ENCODE measurements around the gene LRRC47.
"Not testable (repeated sequence)": the region's sequence is repeated elsewhere in the genome, so short reads cannot be mapped to it uniquely, and the experiment has no call there.

The LRRC47 gene

DNA sequence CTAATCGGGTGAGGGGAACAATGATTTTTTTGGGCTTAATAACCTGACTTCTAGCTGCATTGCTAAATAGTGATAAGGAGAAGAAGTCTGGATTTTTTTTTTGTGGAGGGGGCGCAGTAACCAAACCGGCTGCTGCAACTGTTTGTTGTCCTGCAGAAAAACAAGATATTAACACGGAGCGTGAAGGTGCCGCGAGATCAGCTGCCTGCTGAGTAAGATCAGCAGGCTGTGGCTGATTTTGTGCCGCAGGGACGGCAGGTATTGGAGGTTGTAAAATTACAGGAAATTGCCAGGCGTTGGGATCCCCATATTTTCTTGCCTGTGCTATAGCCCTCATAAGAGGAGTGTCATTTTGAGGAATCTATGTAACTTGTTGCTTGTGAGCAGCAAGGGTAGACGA, 8.7 kb upstream of the LRRC47 start:
- H3K4me3 ChIP-seq (ENCODE audit: low read length): no peak overlapping the region
- TF ChIP-seq, protein P1, sequence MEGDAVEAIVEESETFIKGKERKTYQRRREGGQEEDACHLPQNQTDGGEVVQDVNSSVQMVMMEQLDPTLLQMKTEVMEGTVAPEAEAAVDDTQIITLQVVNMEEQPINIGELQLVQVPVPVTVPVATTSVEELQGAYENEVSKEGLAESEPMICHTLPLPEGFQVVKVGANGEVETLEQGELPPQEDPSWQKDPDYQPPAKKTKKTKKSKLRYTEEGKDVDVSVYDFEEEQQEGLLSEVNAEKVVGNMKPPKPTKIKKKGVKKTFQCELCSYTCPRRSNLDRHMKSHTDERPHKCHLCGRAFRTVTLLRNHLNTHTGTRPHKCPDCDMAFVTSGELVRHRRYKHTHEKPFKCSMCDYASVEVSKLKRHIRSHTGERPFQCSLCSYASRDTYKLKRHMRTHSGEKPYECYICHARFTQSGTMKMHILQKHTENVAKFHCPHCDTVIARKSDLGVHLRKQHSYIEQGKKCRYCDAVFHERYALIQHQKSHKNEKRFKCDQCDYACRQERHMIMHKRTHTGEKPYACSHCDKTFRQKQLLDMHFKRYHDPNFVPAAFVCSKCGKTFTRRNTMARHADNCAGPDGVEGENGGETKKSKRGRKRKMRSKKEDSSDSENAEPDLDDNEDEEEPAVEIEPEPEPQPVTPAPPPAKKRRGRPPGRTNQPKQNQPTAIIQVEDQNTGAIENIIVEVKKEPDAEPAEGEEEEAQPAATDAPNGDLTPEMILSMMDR (conservative IDR thresholded peaks at IDR 0.05; ENCODE audit: low read length): no peak

DNA sequence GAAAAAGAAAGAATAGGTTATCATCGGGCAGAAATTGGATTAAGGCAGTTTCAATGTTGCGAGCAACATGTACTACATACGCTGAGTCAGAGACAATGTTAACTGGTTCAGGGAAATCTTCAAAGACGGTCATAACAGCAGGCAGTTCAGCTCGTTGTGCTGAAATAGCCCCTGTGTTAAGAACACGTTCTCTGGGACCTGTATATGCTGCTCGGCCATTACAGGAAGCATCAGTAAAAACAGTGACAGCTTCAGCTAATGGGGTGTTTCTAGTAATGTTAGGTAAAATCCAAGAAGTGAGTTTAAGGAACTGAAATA, 8.3 kb upstream of the LRRC47 start:
- not testable (repeated sequence) for DNase-seq (ENCODE audit: low read depth); H3K4me3 ChIP-seq (ENCODE audit: low read length)

More for the DNA sequence above, 8.7 kb upstream of the LRRC47 start:
- DNase-seq (ENCODE audit: low read depth): no peak

DNA sequence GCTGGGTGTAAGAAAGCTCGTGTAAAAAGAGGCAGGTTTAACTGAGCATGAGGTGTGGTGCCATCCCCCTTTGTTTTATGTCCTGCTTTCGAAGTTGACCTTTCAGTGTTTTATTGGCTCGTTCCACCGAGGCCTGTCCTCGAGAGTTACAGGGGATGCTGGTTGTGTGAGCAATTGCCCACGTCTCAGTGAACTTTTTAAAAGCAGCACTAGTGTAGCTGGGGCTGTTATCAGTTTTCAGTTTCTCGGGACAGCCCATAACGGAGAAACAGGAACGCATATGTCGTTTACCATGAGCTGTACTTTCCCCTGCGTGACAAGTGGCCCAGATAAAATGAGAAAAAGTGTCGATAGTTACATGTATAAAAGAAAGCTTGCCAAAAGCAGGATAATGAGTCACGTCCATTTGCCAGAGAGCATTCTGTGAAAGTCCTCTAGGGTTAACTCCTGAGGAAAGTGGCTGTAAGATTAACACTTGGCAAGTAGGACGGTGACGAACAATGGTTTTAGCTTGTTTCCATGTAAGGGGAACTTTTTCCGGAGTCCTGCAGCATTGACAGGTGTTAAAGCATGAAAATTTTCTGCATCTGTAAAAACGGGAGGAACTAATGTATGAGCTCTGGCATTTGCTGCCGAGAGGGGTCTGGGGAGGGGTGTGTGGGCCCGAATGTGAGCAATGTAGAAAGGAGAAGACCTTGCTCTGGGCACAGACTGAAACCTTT, 7.8 kb upstream of the LRRC47 start:
- H3K4me3 ChIP-seq (ENCODE audit: low read length): no peak overlapping the region
- TF ChIP-seq, protein P1 (conservative IDR thresholded peaks at IDR 0.05; ENCODE audit: low read length): no peak
- no peak for DNase-seq (ENCODE audit: low read depth)

DNA sequence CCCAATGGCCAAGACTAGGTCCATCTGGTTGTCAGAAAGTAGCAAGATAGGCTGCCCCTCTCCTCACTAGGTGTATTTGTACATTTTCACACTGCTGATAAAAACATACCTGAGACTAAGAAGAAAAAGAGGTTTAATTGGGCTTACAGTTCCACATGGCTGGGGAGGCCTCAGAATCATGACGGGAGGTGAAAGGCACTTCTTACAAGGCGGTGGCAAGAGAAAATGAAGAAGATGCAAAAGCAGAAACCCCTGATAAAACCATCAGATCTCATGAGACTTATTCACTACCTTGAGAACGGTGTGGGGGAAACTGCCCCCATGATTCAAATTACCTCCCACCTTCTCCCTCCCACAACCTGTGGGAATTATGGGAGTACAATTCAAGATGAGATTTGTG, 4.5 kb upstream of the LRRC47 start:
- DNase-seq (ENCODE audit: low read depth); H3K4me3 ChIP-seq (ENCODE audit: low read length): not testable (repeated sequence)

DNA sequence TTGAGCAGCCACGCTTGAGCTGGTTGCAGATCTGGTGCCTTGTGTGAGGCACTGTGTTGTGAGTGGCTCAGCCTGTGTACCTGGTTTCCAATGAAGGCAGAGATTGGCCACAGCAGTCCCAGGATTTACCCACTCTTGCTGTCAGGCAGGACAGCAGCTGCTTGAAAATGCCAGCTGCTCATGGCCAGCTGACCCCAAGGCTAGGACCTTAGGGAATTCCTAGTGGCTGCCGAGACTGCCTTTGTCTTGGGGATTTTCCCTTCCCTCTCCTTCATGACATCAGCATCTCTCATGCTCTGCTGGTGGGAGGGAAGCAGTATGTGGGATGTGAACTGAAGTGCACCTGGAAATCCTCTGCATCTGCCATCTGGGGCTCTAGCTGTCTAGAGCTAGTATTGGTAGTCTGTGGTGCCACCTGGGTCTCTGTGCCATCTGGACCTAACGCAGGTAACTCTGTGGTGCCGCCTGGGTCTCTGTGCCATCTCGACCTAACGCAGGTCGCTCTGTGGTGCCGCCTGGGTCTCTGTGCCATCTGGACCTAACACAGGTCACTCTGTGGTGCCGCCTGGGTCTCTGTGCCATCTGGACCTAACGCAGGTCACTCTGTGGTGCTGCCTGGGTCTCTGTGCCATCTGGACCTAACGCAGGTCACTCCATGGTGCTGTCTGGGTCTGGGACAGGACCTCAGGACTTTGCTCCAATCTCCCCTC, 3.8 kb upstream of the LRRC47 start:
- TF ChIP-seq, protein P1 (conservative IDR thresholded peaks at IDR 0.05; ENCODE audit: low read length): no peak
- H3K4me3 ChIP-seq (ENCODE audit: low read length): no peak overlapping the region
- no peak for DNase-seq (ENCODE audit: low read depth)

DNA sequence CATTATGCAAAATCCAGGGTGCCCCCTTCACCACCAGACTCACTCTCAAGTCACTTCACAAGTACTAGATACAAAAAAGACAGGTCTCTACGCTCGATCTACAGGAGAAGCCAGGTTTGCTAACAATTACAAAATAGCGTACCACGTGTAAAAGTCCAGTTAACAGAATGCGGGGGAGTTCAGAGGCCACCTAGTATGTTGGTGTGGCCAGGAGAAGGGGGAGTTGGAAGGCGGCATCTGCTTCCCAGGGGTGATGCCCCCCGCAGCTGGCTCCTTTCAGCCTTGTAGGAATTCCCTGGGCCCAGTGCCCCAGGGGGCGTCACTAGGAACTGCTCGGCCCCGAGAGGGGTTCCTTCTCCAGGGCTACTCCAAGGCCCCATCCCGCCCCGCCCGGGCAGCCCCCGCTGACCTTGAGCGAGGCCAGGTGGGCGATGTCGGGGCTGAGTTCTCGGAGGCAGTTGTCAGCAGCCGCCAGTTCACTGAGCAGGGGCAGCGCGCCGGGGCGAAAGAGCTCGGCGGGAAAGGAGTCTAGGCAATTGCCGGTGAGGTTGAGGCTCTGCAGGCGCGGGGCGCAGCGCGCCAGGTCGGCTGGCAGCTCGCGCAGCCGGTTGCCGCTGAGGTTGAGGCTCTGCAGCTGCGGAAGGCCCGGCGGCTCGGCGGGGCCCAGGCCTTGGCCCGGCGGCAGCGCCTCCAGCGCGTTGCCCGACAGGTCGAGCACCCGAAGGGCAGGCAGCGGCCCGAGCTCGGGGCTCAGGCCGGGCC, 664 bp downstream of the LRRC47 start:
- TF ChIP-seq, protein P1 (conservative IDR thresholded peaks at IDR 0.05; ENCODE audit: low read length): no peak
- no peak for DNase-seq (ENCODE audit: low read depth)

DNA sequence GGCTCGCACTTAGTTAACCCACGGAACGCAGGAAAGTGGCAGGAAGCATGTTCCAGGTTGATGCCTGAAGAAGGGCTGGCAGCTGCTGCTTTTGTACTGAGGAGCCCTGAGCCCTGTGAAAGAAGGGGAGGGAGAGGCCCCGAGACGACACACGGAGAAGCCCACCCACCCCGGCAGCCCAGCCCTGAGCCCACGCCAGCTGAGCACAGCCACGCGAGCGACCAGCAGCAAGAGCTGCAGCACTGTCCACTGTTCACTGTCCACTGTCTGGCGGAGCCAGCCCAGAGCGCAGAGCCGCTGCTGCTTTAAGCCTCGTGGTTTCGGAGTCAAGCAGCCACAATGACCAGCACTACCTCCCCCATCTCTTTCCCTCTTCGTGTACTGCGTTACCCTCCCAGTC, 5.3 kb downstream of the LRRC47 start:
- H3K4me3 ChIP-seq (ENCODE audit: low read length): no peak overlapping the region
- DNase-seq (ENCODE audit: low read depth): no peak
- TF ChIP-seq, protein P1 (conservative IDR thresholded peaks at IDR 0.05; ENCODE audit: low read length): no peak

More for the DNA sequence above, 664 bp downstream of the LRRC47 start:
- peak overlapping the region; percentile 75 for H3K4me3 ChIP-seq (ENCODE audit: low read length)

DNA sequence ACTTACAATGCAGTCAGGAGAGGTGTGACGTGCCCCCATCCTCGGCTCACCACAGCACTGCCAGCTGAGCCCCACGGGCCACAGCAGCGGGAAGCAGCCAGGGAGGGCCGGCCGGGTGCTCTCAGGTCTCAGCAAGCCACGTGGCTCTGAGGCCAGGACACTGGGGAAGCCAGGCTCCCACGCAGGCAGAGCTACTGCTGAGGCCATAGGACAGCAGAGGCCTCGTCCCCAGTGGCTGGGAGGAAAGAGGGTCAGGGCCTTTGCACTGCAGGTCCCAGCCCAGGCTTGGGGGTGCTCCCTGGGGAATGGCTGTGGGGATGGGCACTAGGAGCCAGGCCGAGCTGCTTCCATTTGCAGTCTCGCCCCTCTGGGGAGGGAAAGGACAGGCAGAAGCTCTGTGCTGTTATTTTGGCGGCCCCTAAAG, 5.8 kb downstream of the LRRC47 start:
- DNase-seq (ENCODE audit: low read depth): no peak
- TF ChIP-seq, protein P1 (conservative IDR thresholded peaks at IDR 0.05; ENCODE audit: low read length): no peak
- no peak overlapping the region for H3K4me3 ChIP-seq (ENCODE audit: low read length)

Data from AG10803 (cell line).